HG03571 (cell line): ENCODE measurements around the gene FXYD5.
"Not testable (repeated sequence)": the region's sequence is repeated elsewhere in the genome, so short reads cannot be mapped to it uniquely, and the experiment has no call there.

Experiments used
- ATAC-seq: cut with Tn5 transposase; IDR thresholded peaks from one replicate; pipeline ENCODE4 v1.9.1; 2021; ENCODE audit not compliant: unreplicated experiment

FXYD5 gene

DNA sequence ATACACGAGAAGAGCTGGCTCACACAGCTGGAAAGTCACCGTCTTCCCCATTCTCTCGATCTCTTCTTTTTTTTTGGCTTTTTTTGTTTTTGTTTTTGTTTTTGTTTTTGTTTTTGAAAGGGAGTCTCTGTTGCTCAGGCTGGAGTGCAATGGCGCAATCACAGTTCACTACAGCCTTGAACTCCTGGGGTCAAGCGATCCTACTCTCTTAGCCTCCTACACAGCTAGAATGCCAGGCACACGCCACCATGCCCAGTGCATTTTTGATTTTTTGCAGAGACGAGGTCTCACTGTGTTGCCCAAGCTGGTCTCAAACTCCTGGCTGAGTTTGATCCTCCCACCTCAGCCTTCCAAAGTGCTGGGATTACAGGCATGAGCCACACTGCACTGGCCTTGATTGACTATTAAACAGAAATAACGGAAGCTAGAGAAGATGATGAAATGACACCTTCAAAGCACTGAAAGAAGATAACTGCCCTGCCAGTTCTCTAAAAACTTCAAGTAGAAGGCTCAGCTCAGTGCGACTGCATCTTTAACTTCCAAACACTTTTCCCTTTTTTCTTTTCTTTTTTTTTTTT is 34.9 kb upstream of the FXYD5 start:
- ATAC-seq = no peak

DNA sequence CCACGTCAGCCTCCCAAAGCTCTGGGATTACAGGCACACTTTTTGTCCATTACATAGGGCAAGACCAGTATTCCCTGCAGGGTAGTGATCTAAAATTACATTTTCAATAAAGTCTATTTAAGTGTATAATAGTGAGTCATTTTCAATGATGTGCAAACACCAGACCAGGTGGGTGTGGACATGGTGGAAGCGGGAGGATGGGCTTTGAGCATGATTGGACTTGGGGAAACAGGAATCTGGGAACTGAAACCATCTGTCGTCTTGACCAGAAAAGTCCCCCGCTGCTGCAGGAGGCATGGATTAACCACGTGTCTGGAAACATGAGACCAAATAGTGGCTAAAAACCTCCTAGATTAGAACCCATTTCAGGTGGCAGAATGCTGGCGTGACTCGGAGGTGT is 34.0 kb upstream of the FXYD5 start:
- ATAC-seq = no peak

DNA sequence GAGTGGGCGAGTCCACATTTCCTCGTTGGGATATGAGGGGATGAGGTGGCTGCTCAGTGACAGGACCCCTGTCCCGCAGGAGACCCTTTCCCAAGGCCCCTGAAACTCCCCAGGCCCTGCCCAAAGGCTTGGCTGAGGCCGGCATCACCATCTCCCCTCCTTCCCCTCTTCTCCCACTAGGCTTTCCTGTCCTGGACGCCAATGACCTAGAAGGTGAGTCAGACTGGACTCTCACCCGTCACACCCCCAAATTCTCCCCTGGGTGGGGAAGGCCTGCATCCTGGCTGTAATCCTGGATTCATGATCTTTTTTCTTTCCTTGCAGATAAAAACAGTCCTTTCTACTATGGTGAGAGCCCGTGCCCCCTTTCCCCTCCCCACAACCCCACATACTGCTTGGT is 33.6 kb upstream of the FXYD5 start:
- ATAC-seq = no peak

DNA sequence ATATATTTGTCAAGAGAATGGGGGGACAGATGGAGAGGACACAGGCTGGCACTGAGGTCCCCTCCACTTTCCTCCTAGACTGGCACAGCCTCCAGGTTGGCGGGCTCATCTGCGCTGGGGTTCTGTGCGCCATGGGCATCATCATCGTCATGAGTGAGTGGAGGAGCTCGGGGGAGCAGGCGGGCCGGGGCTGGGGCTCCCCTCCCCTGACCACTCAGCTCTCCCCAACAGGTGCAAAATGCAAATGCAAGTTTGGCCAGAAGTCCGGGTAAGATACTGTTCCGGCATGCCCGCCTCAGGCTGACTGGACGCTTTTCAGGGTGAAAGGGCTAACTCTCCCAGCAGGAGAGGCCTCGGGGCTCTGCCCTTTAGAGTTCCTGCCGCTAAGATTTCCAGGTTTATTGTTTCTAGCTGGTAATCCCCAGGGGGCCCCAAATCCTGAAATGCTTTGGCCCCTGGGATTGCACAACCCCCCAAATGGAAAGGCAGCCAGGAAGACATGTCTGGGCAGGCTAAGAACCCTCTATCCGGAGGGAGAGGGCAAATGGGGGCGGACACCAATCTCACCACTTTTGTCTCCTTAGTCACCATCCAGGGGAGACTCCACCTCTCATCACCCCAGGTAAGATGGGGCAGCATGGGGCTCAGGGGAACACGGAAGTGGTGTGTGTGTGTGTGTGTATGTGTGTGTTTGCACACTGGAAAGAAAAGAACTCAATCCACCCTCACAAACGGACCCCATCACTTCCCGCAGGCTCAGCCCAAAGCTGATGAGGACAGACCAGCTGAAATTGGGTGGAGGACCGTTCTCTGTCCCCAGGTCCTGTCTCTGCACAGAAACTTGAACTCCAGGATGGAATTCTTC is 31.6 kb upstream of the FXYD5 start:
- ATAC-seq = no peak

DNA sequence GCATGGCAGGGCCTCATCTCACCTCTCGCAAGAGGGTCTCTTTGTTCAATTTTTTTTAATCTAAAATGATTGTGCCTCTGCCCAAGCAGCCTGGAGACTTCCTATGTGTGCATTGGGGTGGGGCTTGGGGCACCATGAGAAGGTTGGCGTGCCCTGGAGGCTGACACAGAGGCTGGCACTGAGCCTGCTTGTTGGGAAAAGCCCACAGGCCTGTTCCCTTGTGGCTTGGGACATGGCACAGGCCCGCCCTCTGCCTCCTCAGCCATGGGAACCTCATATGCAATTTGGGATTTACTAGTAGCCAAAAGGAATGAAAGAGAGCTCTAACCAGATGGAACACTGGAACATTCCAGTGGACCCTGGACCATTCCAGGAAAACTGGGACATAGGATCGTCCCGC is 31.0 kb upstream of the FXYD5 start:
- ATAC-seq = no peak

DNA sequence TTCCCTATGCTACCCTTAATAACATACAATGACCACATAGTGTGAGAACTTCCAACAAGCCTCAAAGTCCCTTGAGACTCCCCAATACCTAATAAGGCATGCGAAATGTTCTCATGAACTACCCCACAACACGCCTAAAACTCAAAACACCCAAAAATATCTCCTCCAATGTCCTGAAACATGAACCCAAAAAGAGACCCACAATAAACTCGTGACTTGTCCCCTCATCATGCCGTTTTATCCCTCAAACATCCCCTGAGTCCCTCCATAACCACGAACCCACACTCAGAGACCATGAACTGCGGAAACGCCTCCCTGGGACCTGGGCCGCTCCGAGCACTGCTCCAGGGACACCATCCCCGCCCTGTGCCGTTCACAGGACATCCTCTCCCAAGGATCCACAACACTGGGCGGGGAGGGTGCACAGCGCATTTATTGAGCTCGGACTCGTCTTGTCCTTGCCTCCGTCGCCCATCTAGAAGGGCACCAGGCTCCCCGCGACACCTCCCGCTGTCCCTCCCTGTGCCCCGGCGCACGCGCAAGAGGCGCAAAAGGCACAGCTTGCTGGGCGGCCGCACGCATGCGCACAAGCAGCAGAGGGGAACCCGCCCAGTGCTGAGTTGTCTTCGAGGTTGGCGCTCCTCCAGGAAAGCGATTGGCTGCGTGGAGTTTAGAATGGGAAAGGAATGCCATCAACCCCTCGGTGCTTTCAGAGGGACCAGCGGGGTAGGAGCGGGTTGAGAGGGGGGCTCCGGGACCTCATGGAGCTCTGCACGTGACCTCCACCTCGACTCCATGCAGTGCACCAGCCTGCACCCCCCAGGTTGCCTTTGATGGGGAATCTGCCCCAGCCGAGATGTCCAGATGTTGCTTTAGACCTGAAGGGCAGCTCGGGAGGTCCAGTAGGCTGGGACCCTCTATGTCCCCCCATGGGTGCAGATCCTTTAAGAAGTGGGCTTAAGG is 30.2 kb upstream of the FXYD5 start:
- ATAC-seq = no peak

DNA sequence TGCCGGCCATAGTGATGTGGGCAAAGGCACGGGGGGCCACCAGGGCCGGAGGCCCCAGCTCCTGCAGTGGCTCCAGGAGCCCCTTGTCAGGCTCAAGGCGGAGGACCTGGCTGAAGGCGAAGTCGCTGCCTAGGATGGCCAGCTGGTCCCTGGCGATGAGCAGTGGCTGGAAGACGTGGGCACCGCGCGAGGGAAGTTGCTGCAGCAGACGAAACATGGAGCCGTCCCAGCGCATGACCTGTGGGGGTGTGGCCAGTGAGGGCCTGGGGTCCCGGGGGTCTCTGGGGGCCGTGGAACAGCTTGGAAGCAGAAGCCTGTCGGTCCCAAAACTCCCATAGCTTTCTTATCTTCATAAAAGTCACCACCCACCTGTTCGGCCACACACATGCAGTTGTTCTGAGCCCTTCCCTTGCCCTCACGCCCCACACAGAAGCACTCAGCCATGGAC is 29.2 kb upstream of the FXYD5 start:
- ATAC-seq = no peak

DNA sequence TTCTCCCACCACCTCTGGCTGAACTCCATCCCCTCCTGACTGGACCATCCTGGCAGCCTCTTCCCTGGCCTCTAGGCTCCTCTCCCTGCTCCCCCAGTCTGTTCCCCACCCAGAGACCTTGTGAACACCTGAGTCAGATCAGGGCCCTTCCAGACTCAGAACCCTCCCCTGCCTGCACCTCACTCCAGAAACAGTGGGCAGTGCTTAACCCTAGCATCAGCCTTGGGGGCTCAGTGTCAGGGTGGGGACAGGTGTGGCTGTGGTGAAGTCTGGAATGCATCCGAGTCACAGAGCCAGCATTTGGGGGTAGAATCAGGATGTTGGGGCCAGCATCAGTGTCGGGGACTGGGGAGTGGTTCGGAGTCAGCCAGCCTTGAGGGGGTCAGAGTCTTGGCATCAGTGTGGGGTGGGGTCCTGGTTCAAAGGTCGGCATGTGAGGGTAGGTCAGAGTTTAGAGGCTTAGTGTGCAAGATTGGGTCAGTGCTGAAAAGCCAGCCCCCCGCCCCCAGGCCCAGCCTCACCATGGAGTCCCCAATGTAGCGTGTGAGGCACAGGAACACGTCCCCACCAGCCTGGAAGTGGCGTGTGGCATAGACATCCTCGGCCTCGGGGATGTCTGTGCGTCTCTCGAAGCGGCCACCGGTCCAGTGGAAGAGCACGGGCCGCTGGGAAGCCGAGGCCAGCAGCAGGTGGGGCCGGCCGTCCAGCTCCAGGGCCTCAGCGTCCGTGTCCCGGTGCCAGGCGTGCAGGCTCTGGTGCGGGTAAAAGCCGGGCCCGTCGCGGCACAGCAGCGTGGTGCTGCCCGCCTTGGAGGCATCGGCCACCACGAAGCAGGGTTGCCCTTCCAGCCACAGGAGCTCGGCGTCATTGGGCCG is 28.5 kb upstream of the FXYD5 start:
- no peak for ATAC-seq

DNA sequence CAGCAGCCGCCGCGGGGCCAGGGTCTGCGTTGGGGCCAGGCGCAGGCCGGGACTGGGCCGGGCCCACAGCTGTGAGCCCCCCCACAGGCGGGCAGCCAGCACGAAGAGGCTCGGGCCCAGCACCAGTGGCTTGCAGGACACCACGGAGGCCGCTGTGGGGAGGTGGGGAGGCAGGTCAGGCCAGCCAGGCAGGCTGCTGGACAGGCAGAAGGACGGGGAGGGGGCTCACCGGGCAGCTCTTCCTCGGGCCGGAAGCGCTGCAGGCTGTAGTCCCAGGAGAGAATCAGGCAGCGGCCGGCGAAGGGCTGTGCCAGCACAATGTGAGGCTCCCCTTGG is 27.9 kb upstream of the FXYD5 start:
- ATAC-seq = no peak

DNA sequence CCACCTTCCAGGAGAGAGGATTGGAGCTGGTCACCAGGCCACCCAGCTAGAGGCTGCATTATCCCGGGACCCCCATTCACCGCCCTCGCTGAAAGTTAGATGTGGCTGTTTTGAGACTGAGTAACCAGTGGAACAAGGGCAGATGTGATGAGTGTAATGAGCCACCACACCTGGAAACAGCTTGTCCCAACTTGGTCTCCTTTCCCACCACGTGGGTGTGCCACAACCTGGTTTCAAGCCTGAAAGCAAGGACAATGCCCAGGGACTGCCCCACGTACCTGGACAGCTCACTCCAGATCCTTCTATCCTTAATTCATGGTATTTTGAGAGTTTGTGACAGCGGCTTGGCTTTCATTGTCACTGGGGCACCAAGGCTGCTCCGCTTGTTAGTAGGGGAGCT is 26.7 kb upstream of the FXYD5 start:
- ATAC-seq = no peak

DNA sequence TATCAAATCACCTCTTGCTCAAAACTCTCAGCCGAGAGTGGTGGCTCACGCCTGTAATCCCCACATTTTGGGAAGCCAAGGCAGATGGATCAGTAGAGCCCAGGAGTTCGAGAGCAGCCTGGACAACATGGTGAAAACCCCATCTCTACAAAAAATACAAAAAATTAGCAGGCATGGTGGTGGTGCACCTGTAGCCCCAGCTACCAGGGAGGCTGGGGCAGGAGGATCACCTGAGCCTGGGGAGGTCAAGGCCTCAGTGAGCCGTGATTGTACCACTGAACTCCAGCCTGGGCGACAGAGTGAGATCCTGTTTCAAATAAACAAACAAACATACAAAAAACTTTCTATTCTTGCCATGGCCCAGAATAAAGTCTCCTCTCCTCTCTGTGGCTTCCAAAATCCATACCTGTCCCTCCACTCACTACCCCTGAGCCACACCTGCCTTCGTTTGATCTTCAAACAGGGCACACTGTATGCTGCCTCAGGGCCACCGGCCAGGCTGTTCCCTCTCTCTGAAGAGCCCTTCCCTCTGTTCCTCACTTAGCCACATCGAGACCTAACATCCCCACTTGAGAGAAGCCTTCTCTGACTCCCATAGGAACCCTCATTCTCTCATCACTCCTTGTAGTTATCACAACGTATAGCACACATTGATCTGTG is 26.0 kb upstream of the FXYD5 start:
- ATAC-seq = no peak

DNA sequence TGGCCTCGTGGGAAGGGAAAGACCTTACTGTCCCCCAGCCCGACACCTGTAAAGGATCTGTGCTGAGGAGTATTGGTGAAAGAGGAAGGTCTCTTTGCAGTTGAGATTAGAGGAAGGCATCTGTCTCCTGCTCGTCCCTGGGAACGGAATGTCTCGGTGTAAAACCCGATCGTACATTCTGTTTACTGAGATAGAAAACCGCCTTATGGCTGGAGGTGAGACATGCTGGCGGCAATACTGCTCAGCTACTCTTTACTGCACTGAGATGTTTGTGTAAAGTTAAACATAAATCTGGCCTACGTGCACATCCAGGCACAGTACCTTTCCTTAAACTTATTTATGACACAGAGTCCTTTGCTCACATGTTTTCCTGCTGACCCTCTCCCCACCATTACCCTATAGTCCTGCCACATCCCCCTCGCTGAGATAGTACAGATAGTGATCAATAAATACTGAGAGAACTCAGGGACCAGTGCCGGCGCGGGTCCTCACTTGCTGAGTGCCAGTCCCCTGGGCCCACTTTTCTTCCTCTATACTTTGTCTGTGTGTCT is 24.7 kb upstream of the FXYD5 start:
- not testable (repeated sequence) for ATAC-seq

DNA sequence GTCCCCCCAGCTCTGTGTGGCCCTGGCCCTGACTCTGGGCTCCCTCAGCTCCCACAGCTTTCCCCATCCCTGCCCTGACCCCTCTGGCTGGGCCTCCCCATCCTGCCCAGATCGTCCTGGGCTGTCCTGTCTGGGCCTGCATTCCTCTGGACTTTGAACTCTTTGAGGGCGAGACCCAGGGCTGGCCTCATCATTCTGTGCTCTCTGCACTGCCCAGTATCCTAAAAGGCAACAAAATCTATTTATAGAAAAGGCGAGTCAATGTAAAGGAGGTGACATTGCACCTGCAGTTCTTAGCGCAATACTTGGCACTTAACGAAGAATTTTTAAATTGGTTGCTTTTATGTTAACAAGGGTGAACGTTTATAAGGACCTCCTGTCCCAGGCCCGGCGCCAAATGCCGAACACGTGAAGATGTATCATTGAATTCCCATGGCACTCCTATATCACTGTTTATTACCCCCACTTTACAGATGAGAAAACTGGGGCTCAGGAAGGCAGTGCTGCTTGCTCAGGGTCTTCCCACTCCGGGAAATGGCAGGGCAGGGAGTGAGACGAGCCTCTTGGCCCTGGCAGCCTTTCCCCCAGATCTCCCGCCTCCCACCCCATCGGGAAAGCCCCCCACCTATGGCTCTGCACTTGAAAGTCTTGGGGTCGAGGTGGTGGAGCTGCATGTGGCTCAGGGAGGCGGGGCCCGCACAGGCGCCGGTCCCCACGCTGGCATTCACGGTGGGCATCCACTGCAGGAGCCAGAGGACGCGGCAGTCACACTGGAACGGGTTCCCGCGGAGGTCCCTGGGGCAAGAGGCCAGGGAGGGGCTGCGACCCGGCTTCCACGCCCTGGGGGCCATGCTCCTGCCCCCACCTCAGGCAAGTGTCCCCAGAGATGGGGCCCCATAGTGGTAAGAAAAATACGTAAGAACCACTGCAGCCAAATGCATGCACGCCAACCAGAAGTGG is 23.5 kb upstream of the FXYD5 start:
- ATAC-seq = no peak

DNA sequence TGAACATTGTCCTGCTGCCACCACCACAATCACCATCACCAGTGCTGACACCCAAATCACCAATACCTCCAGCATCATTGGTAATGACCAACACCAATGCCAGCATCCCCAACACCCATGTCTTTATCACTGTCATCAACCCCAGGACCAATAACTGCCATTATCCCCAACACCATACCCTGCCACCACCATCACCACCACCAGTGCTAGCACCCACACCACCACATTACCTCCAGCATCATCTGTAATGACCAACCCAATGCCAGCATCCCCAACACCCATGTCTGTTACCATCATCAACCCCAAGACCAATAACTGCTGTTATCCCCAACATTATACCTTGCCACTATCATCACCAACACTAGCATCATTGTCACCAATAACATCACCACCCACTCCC is 22.3 kb upstream of the FXYD5 start:
- ATAC-seq = no peak

DNA sequence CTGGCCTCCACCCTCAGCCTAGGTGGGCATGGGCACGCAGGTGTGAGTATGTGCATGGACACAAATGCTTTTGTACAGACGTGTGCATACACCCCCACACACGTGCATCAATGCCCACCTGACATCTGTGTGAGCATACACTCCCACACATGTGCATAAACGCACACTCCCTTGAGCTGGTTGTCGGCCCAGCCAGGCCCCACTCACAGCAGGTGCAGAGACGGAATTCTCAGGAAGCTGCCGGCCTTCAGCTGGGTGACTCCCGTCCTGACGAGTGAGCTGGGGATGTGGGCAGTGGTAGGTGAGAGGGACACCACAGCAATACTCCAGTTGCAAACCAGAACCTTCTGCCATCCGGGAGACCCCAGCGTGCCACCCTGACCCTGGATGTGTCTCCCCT is 20.7 kb upstream of the FXYD5 start:
- no peak for ATAC-seq

DNA sequence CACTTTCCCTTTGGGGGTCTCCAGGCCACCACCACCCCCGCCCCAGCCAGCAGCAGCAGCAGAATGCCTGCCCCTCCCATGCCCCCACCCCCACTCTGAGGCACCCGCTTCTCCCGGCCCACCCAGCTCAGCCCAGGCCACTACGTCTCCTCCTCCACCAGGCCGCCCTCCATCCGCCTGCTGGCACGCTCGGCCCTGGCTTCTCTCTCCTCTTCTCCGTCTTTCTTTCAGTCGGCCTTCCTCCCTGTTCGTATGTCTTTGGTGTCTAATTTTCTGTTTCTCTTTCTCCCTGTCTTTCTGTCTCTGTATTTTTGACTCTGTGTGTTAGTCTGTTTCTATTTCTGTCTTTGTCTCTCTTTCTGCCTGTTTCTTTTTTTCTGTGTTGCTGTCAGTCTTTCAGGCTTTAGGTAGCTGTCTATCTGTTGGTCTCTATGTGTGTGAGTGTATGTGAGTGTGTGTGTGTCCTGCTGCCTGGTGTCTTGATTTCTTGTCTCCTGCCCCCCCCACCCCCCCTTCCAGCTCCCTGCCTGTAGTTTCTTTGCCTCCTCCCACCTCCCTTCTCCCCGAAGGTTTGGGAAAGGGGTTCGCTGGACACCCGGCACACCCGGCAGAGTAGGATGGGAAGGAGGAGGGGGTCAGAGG is 19.8 kb upstream of the FXYD5 start, which contains the start of gene LGI4:
Gene LGI4, minus strand, starts transcription at position 459 of the 642 bp plus-strand sequence. Its CDS starts 379 bp downstream, at position 80.
- no peak for ATAC-seq

DNA sequence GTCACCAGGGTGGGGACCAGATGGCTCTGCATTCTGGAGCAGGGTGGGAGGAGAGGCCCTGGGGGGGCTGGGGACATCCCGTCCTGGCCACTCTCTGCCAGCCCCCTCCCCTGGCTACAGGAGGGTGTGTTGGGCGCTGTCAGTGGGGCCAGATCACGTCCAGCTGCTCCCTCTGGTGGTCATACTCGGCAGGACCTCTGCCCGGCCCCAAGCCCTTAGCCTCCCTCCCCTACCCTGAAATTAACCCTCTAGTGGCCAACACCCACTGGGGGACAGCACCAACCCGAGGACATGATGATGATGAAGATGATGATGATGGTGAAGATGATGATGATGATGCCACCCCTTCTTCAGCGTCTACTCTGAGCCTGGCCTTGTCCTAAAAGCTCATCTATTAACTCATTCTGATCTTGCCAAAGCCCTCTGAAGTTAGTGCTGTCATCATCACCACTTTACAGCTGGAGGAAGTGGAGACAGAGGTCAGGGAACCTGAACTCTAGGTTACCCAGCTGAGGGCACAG is 19.1 kb upstream of the FXYD5 start:
- no peak for ATAC-seq

DNA sequence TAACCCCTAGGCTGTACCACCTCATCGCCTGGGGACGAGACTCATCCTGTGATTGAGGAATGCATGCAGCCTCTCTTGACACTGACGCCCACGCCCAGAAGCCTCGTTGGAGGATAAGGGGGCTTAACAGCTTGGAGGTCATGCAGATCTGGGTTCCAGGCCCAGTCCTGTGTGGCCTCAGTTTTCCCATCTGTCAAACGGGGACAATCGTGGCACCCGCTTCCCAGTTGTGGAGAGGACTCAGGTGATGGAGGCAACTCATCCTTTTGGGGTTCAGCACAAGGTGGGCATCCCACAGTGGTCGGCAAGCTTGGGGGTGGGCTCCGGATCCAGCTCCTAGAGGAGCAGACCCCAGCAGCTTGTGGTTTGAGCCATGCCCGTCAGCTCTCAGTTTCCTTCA is 18.3 kb upstream of the FXYD5 start:
- ATAC-seq = no peak
